ENCODE data around the gene SEC14L3.

SEC14L3 gene

DNA sequence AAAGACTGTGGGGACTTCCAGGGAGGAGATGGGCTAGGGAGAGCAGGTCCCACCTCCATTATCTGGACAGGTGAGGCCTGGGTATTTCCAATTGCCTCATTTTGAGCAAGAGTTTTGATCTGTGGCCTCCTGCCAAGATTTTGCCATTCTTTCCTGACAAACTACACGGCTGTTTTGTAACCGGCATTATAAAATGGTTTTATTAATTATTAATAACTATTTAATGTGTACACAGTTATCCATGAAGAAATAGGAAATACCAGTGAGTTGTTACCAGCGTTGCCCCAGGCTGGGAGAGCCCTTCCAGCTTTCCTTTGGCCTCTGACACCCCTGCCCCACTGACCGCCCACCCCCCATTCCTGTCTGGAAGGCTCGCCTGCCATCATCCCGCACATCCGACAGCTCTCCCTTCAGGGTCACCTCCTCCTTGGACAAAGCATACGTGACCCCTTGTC is 14.9 kb upstream of the SEC14L3 start:
- DNase-seq (ENCODE audit: extremely low read depth, insufficient read length) = no peak
- Histone ChIP-seq H3K27me3 (replicated peaks; ENCODE audit: control insufficient read depth, insufficient read depth, low read length) (no peaks in the 10 kb centered on the region; the same call in 1 of the 2 replicates), H3K4me3 (replicated peaks; ENCODE audit: low read depth, low read length) (no peak overlapping the region), H3K36me3 (ENCODE audit: control insufficient read depth, insufficient read depth, low read length) (no peaks in the 10 kb centered on the region)
- TF ChIP-seq, protein P1, sequence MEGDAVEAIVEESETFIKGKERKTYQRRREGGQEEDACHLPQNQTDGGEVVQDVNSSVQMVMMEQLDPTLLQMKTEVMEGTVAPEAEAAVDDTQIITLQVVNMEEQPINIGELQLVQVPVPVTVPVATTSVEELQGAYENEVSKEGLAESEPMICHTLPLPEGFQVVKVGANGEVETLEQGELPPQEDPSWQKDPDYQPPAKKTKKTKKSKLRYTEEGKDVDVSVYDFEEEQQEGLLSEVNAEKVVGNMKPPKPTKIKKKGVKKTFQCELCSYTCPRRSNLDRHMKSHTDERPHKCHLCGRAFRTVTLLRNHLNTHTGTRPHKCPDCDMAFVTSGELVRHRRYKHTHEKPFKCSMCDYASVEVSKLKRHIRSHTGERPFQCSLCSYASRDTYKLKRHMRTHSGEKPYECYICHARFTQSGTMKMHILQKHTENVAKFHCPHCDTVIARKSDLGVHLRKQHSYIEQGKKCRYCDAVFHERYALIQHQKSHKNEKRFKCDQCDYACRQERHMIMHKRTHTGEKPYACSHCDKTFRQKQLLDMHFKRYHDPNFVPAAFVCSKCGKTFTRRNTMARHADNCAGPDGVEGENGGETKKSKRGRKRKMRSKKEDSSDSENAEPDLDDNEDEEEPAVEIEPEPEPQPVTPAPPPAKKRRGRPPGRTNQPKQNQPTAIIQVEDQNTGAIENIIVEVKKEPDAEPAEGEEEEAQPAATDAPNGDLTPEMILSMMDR (IDR thresholded peaks at IDR 0.05; ENCODE audit: insufficient read depth, low read length, poor library complexity, severe bottlenecking) = no peak

DNA sequence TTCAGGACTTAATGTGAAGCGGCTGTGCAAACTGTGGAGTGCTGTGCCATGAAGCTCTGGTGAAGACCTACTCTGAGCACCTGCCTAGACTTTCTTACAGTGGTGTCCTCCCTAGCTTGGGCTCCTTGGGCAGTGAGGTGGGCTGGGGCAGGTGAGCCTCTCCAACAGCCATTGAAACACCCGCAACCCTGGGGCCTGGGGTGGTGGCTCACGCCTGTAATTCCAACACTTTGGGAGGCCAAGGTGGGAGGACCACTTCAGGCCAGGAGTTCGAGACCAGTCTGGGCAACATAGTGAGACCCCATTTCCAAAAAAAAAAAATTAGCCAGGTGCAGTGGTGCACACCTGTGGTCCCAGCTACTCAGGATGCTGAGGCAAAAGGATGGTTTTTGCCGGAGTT is 14.3 kb upstream of the SEC14L3 start:
- Histone ChIP-seq H3K27me3 (replicated peaks; ENCODE audit: control insufficient read depth, insufficient read depth, low read length) (no peaks in the 10 kb centered on the region; the same call in 1 of the 2 replicates), H3K36me3 (ENCODE audit: control insufficient read depth, insufficient read depth, low read length) (no peaks in the 10 kb centered on the region)

DNA sequence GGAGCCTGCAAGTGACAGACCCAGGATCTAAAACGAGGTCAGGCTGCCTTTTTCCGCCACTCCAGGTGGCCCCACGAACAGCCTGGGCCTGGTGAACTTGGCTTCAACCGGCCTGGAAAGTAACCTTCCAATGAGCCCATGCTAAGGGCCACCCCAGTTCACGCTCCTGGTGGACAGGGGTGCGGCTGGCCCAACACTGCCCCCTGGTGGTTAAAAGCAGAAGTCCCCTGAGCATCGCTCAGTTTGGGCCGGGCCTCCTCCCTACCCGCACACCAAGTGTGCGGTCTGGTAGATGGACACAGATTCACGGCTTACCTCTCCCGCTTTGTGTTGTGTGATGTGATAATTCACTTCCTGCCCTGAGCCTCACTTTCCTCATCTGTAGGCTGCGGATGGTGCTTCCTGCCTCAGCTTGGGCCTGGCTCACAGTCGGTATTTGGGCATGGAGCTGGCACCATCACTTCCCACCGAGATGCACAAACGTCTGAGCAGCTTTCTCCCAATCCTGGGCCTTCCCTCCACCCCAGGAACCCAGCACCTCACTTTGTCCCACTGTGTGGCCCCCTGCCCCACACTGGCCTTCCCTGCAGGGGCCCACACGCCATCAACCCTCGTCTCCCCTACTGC is 13.7 kb upstream of the SEC14L3 start:
- TF ChIP-seq, protein P1 (IDR thresholded peaks at IDR 0.05; ENCODE audit: insufficient read depth, low read length, poor library complexity, severe bottlenecking) = peak; percentile 91
- no peaks in the 10 kb centered on the region for H3K36me3 ChIP-seq (ENCODE audit: control insufficient read depth, insufficient read depth, low read length)
- no peak overlapping the region for H3K4me3 ChIP-seq (replicated peaks; ENCODE audit: low read depth, low read length)
- H3K27me3 ChIP-seq (replicated peaks; ENCODE audit: control insufficient read depth, insufficient read depth, low read length) = no peaks in the 10 kb centered on the region; the same call in 1 of the 2 replicates
- peak; percentile 49 for DNase-seq (ENCODE audit: extremely low read depth, insufficient read length)

More for the DNA sequence above, 14.3 kb upstream of the SEC14L3 start:
- TF ChIP-seq, protein P1 (IDR thresholded peaks at IDR 0.05; ENCODE audit: insufficient read depth, low read length, poor library complexity, severe bottlenecking) = no peak
- no peak overlapping the region for H3K4me3 ChIP-seq (replicated peaks; ENCODE audit: low read depth, low read length)
- DNase-seq (ENCODE audit: extremely low read depth, insufficient read length) = no peak

DNA sequence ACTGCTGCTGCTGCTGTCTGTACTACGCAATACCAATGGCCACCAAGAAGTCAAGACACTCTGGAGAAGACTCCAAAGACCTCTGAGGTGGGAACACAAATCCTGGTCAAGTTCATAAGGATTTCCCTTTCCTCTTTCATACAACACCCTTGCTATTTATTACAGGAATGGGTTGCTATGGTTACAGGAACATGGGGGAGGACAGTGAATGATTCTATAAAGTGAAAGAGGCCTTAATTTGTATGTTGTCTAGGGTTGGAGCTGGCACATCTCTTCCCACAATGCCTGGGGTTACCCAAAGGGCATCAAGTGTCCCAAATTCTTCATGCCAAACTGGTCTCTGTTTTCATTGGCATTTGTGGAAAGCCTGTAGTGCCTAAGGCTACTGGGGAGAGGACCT is 11.4 kb upstream of the SEC14L3 start:
- TF ChIP-seq, protein P1 (IDR thresholded peaks at IDR 0.05; ENCODE audit: insufficient read depth, low read length, poor library complexity, severe bottlenecking) = no peak
- DNase-seq (ENCODE audit: extremely low read depth, insufficient read length) = no peak
- peaks cover 1% of the 10 kb centered on the region for H3K27me3 ChIP-seq (replicated peaks; ENCODE audit: control insufficient read depth, insufficient read depth, low read length)
- H3K36me3 ChIP-seq (ENCODE audit: control insufficient read depth, insufficient read depth, low read length) = no peaks in the 10 kb centered on the region
- H3K4me3 ChIP-seq (replicated peaks; ENCODE audit: low read depth, low read length) = no peak overlapping the region

DNA sequence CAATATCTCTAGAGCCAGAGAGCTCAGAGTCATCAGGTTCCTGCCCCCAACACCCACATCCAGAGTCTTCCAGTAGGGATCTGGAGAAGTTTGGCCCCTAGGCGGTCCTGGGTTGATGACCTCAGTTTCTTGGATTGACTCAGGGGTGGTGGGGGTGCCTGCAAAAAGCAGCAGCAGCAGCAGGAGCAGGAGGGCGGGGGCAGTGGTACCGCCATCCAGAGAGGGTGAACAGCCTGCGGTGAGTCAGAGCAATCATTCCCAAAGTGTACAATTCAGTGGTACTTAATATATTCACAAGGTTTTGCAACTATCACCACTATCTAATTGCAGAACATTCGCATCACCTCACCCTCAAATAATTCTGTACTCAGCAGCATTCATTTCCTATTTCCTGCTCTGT is 9.9 kb upstream of the SEC14L3 start:
- DNase-seq (ENCODE audit: extremely low read depth, insufficient read length) = no peak
- H3K4me3 ChIP-seq (replicated peaks; ENCODE audit: low read depth, low read length) = no peak overlapping the region
- TF ChIP-seq, protein P1 (IDR thresholded peaks at IDR 0.05; ENCODE audit: insufficient read depth, low read length, poor library complexity, severe bottlenecking) = no peak
- no peaks in the 10 kb centered on the region for H3K36me3 ChIP-seq (ENCODE audit: control insufficient read depth, insufficient read depth, low read length)
- H3K27me3 ChIP-seq (replicated peaks; ENCODE audit: control insufficient read depth, insufficient read depth, low read length) = peaks cover 1% of the 10 kb centered on the region

Measured in GM06990 (cell line).